ENCODE data around the gene SUCLG2.

DNA sequence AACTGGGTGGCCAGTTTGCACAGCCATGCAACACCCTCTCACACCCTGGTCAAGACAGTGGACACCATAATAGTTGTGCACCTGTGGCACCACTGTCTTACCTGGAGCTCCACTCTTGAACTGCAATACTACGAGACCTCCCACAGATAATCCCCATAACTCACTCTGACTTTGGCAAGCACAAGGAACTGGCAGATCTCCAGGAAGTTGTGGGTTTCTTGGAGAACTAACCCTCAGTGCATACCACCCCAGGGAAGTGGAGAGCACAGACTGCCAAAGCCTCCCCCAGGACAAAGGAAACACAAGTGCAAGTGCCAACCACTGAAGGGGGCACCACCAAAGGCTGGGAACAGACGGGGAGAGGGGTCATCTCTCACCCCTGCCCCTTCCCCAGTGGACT, 318.6 kb downstream of the SUCLG2 start:
- TF ChIP-seq, protein P1, sequence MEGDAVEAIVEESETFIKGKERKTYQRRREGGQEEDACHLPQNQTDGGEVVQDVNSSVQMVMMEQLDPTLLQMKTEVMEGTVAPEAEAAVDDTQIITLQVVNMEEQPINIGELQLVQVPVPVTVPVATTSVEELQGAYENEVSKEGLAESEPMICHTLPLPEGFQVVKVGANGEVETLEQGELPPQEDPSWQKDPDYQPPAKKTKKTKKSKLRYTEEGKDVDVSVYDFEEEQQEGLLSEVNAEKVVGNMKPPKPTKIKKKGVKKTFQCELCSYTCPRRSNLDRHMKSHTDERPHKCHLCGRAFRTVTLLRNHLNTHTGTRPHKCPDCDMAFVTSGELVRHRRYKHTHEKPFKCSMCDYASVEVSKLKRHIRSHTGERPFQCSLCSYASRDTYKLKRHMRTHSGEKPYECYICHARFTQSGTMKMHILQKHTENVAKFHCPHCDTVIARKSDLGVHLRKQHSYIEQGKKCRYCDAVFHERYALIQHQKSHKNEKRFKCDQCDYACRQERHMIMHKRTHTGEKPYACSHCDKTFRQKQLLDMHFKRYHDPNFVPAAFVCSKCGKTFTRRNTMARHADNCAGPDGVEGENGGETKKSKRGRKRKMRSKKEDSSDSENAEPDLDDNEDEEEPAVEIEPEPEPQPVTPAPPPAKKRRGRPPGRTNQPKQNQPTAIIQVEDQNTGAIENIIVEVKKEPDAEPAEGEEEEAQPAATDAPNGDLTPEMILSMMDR (IDR thresholded peaks at IDR 0.05) = no peak
- no peak for TF ChIP-seq EP300 (IDR thresholded peaks at IDR 0.05)
